ENCODE data around the gene SERPINE2. TPM values are rescaled to one million over a fixed set of nuclear protein-coding genes. Genes with fewer than 3 reads are reported as not detected.

The SERPINE2 gene
- total RNA-seq, 1 experiment from 2014 or later = 93.3 TPM

- Histone ChIP-seq H3K9me2 (ENCODE audit: insufficient read depth) (no peaks in the 10 kb centered on the region), H3K79me2 (ENCODE audit: insufficient read depth, low read length) (no peaks in the 10 kb centered on the region), H4K20me1 (ENCODE audit: insufficient read depth) (no peaks in the 10 kb centered on the region), H3K9me3 (ENCODE audit: control insufficient read depth in 1 of 2, insufficient read depth in 1 of 2, low read depth in 1 of 2, low read length in 2 of 2) (no peaks in the 10 kb centered on the region), H3K36me3 (ENCODE audit: control insufficient read depth in 1 of 2, insufficient read depth in 2 of 2, low read length in 2 of 2) (no peaks in the 10 kb centered on the region), H3K4me1 (ENCODE audit: control insufficient read depth in 1 of 2, insufficient read depth in 2 of 2, low read length in 2 of 2) (no peaks in the 10 kb centered on the region), H3K27me3 (ENCODE audit: insufficient read depth, low read length) (no peaks in the 10 kb centered on the region), H2AFZ (ENCODE audit: low read depth, low read length, poor library complexity, severe bottlenecking) (no peak overlapping the region), H3K9ac (ENCODE audit: low read length) (no peak overlapping the region), H3K27ac (ENCODE audit: low read depth, low read length) (no peak overlapping the region), H3K4me2 (ENCODE audit: low read length) (no peak overlapping the region), H3K4me3 (replicated peaks in 1 of 2; ENCODE audit: low read depth in 1 of 2, low read length in 2 of 2) (no peak overlapping the region)
- intact Hi-C loops (cut with micrococcal nuclease) = no loop called here
- POLR2A ChIA-PET = no interaction called here
- CTCF ChIA-PET = no interaction called here
- ATAC-seq (no peak), DNase-seq (ENCODE audit: low read depth, low spot score) (no peak)
- RAD21 ChIA-PET (ENCODE audit: low non-redundant PET in 1 of 2, low total read pairs in 2 of 2, uncharacterized antibody in 2 of 2, unreplicated experiment in 2 of 2) = no interaction called here
- TF ChIP-seq SP1 (IDR thresholded peaks at IDR 0.05; ENCODE audit: low read depth) = no peak
- BruUV-seq (replicated peaks) = no TSS peak
Observed at GRCh38 chr2:224077773-224078507, 38.9 kb upstream of the SERPINE2 start.

GRCh38 chr2:224075588-224075987 lies 36.5 kb upstream of the SERPINE2 start:
- no peak overlapping the region for H3K4me2 ChIP-seq (ENCODE audit: low read length)
- H3K36me3 ChIP-seq (ENCODE audit: control insufficient read depth in 1 of 2, insufficient read depth in 2 of 2, low read length in 2 of 2) = no peaks in the 10 kb centered on the region
- no peaks in the 10 kb centered on the region for H3K9me3 ChIP-seq (ENCODE audit: control insufficient read depth in 1 of 2, insufficient read depth in 1 of 2, low read depth in 1 of 2, low read length in 2 of 2)
- H3K9ac ChIP-seq (ENCODE audit: low read length) = no peak overlapping the region
- no peaks in the 10 kb centered on the region for H4K20me1 ChIP-seq (ENCODE audit: insufficient read depth)
- ATAC-seq (no peak), DNase-seq (ENCODE audit: low read depth, low spot score) (no peak)
- ChIA-PET POLR2A (no interaction called here), CTCF (no interaction called here), RAD21 (ENCODE audit: low non-redundant PET in 1 of 2, low total read pairs in 2 of 2, uncharacterized antibody in 2 of 2, unreplicated experiment in 2 of 2) (no interaction called here)
- intact Hi-C loops (cut with micrococcal nuclease) = no loop called here
- no peaks in the 10 kb centered on the region for H3K79me2 ChIP-seq (ENCODE audit: insufficient read depth, low read length)
- H3K27me3 ChIP-seq (ENCODE audit: insufficient read depth, low read length) = no peaks in the 10 kb centered on the region
- no TSS peak for BruUV-seq (replicated peaks)
- no peak overlapping the region for H3K27ac ChIP-seq (ENCODE audit: low read depth, low read length)
- no peaks in the 10 kb centered on the region for H3K4me1 ChIP-seq (ENCODE audit: control insufficient read depth in 1 of 2, insufficient read depth in 2 of 2, low read length in 2 of 2)
- H3K9me2 ChIP-seq (ENCODE audit: insufficient read depth) = no peaks in the 10 kb centered on the region
- no peak overlapping the region for H2AFZ ChIP-seq (ENCODE audit: low read depth, low read length, poor library complexity, severe bottlenecking)
- H3K4me3 ChIP-seq (replicated peaks in 1 of 2; ENCODE audit: low read depth in 1 of 2, low read length in 2 of 2) = no peak overlapping the region
- TF ChIP-seq SRF (IDR thresholded peaks at IDR 0.05; ENCODE audit: low read depth) (no peak), REST (IDR thresholded peaks at IDR 0.05; ENCODE audit: low read depth) (no peak), ZNF274 (IDR thresholded peaks at IDR 0.05; ENCODE audit: low read depth, low read length) (no peak), SP1 (IDR thresholded peaks at IDR 0.05; ENCODE audit: low read depth) (no peak), YY1 (IDR thresholded peaks at IDR 0.05; ENCODE audit: extremely low read depth, insufficient replicate concordance, low read depth, low read length) (no peak), CTCF (IDR thresholded peaks at IDR 0.05 in 2 of 3, conservative IDR thresholded peaks at IDR 0.05 in 1 of 3; ENCODE audit: borderline replicate concordance in 1 of 3, insufficient read depth in 1 of 3, low read depth in 2 of 3, low read length in 2 of 3) (no peak), POLR2A (IDR thresholded peaks at IDR 0.05; ENCODE audit: borderline replicate concordance, extremely low read depth, insufficient read depth, insufficient read length) (no peak), RAD21 (IDR thresholded peaks at IDR 0.05; ENCODE audit: low read depth) (no peak), ATF3 (IDR thresholded peaks at IDR 0.05) (no peak), MAX (IDR thresholded peaks at IDR 0.05) (no peak), ZBTB33 (IDR thresholded peaks at IDR 0.05; ENCODE audit: extremely low read depth, insufficient replicate concordance, low read length) (no peak)

Measured in HCT116 (cell line).